K562 (cell line): ENCODE measurements around the gene ARHGAP42. TPM values are rescaled to one million over a fixed set of nuclear protein-coding genes. Genes with fewer than 3 reads are reported as not detected.
A peak's percentile ranks its signal among the peaks of the same experiment; 100 is the strongest.

ENCODE experiments used
- ATAC-seq: fragments of 200-7000 bp; cut with Tn5 transposase; 3 replicates; pipeline ENCODE4 v1.9.1; 2020; ENCODE audit warnings: moderate library complexity
- BruUV-seq: library from RNA; stranded (reverse); fragments of 400-500 nt; replicated peaks from 2 replicates; lab custom pipeline; 2021; lab: Mats Ljungman, UMichigan
- CTCF ChIA-PET: fragments of 300-600 bp; formaldehyde crosslinking; extraction: SDS; loops from one replicate; lab custom pipeline; 2021; ENCODE audit warnings: low intra/inter-chr PET ratio; lab: Yijun Ruan, JAX
- POLR2A ChIA-PET: fragments of 300-600, 350-650 bp; sonication (Branson Sonifier 250); formaldehyde crosslinking; extraction: SDS; loops from one replicate; lab custom pipeline; 2021; ENCODE audit warnings: antibody characterized with exemption, inconsistent platforms; lab: Yijun Ruan, JAX
- DNase-seq, 4 experiments: peaks; one replicate each; pipeline versions ENCODE4 v3.0.0 to v3.0.0-alpha.2; 2011 to 2018; ENCODE audit warnings: low spot score in 3 of 4, mixed read lengths in 3 of 4; ENCODE audit errors: extremely low read depth in 1 of 4
- FAIRE-seq: peaks from 2 replicates; lab custom pipeline; 2011; peaks lifted over from hg19 to GRCh38; lab: Jason Lieb, UNC
- H2AFZ ChIP-seq: 2 replicates; pipeline ENCODE4 v1.6.0; 2011; ENCODE audit warnings: low read depth, low read length, control low read depth, inconsistent platforms
- H3K27ac ChIP-seq: fragments of 200-600 bp; 3 replicates; pipeline ENCODE4 v1.8.0; 2011; ENCODE audit warnings: low read depth, mild to moderate bottlenecking, control low read depth, inconsistent platforms, low read length, moderate library complexity, mixed read lengths; ENCODE audit errors: extremely low read depth
- H3K27me3 ChIP-seq, 2 experiments: fragments of 300-600 bp in 1 of 2; 2 replicates in 1 of 2; 3 replicates in 1 of 2; pipeline versions ENCODE4 v1.6.0 to v1.8.0; 2011; ENCODE audit warnings: inconsistent platforms in 2 of 2, low read length in 2 of 2, mild to moderate bottlenecking in 1 of 2, mixed read lengths in 1 of 2, moderate library complexity in 1 of 2; ENCODE audit not compliant: control insufficient read depth in 2 of 2, insufficient read depth in 2 of 2
- H3K36me3 ChIP-seq: fragments of 300-600 bp; 3 replicates; pipeline ENCODE4 v1.8.0; 2011; ENCODE audit warnings: mild to moderate bottlenecking, low read length, inconsistent platforms; ENCODE audit not compliant: control insufficient read depth, insufficient read depth
- H3K4me1 ChIP-seq, 2 experiments: fragments of 200-600 bp in 1 of 2; replicated peaks in 1 of 2; 2 replicates in 1 of 2; 3 replicates in 1 of 2; pipeline versions ENCODE4 v1.5.1 to v1.8.0; 2011; ENCODE audit warnings: inconsistent platforms in 2 of 2, low read length in 2 of 2, mild to moderate bottlenecking in 1 of 2, mixed read lengths in 1 of 2, moderate library complexity in 1 of 2; ENCODE audit not compliant: control insufficient read depth in 2 of 2, insufficient read depth in 2 of 2
- H3K4me2 ChIP-seq: 2 replicates; pipeline ENCODE4 v1.6.1; 2011; ENCODE audit warnings: low read length, control low read depth, inconsistent platforms, mixed read lengths; ENCODE audit not compliant: insufficient read depth
- H3K4me3 ChIP-seq: fragments of 200-600 bp; sonication (generic), shearing (Covaris generic); 2 replicates; pipeline ENCODE4 v1.5.1; 2016; ENCODE audit warnings: control low read depth, inconsistent platforms
- H3K79me2 ChIP-seq: fragments of 200-600 bp; 3 replicates; pipeline ENCODE4 v1.8.0; 2011; ENCODE audit warnings: low read length, inconsistent platforms; ENCODE audit not compliant: control insufficient read depth, insufficient read depth
- H3K9ac ChIP-seq, 2 experiments: 2 replicates each; pipeline versions ENCODE4 v1.6.0 to v1.6.1; 2011; ENCODE audit warnings: low read depth in 2 of 2, low read length in 2 of 2, control low read depth in 1 of 2, inconsistent platforms in 1 of 2, mild to moderate bottlenecking in 1 of 2, mixed read lengths in 1 of 2; ENCODE audit not compliant: insufficient read depth in 1 of 2
- H3K9me1 ChIP-seq: one replicate; pipeline ENCODE4 v1.6.0; 2011; ENCODE audit warnings: inconsistent platforms, mild to moderate bottlenecking, low read length, moderate library complexity; ENCODE audit not compliant: control insufficient read depth, insufficient read depth
- H3K9me3 ChIP-seq: replicated peaks from 2 replicates; pipeline ENCODE4 v1.5.1; 2011; ENCODE audit warnings: low read depth, low read length, inconsistent platforms; ENCODE audit not compliant: control insufficient read depth, insufficient read depth
- H4K20me1 ChIP-seq: replicated peaks from 2 replicates; pipeline ENCODE4 v1.6.1; 2011; ENCODE audit warnings: low read length, inconsistent platforms, mixed read lengths; ENCODE audit not compliant: control insufficient read depth, insufficient read depth
- CBX8 ChIP-seq: fragments of 200-600 bp; sonication (generic); IDR thresholded peaks from 2 replicates; pipeline ENCODE4 v1.6.1; 2012; ENCODE audit warnings: borderline replicate concordance, mixed run types, low read depth, mild to moderate bottlenecking, moderate library complexity, mixed read lengths, low read length, control low read depth, inconsistent platforms; ENCODE audit not compliant: poor library complexity, severe bottlenecking; ENCODE audit errors: extremely low read depth
- FOXM1 ChIP-seq, 2 experiments: fragments of 450-650 bp in 1 of 2; sonication (generic) in 1 of 2; formaldehyde crosslinking in 1 of 2; IDR thresholded peaks; 2 replicates each; pipeline versions ENCODE4 v1.6.1 to v1.9.0; 2017 to 2022; ENCODE audit warnings: low read depth in 2 of 2, mild to moderate bottlenecking in 2 of 2, missing genetic modification reagents in 1 of 2, moderate library complexity in 1 of 2
- GMEB1 ChIP-seq: fragments of 250-450 bp; sonication (Bioruptor Pico); IDR thresholded peaks from 2 replicates; pipeline ENCODE4 v1.4.0; 2020; ENCODE audit warnings: mild to moderate bottlenecking
- HDAC6 ChIP-seq: IDR thresholded peaks from 2 replicates; pipeline ENCODE4 v1.6.1; 2012; ENCODE audit warnings: low read depth, mild to moderate bottlenecking, control low read depth, inconsistent platforms, low read length, moderate library complexity
- KLF10 ChIP-seq: fragments of 250-450 bp; sonication (Bioruptor Pico); IDR thresholded peaks from 2 replicates; pipeline ENCODE4 v1.6.1; 2021; ENCODE audit warnings: matching md5 sums
- MLX ChIP-seq, 2 experiments: fragments of 450-650 bp in 1 of 2; sonication (generic) in 1 of 2; formaldehyde crosslinking; conservative IDR thresholded peaks; 2 replicates each; pipeline versions ENCODE4 v1.4.0 to v1.8.1; 2020 to 2022; ENCODE audit warnings: mild to moderate bottlenecking in 1 of 2, missing genetic modification reagents in 1 of 2
- MTA1 ChIP-seq: fragments of 450-650 bp; IDR thresholded peaks from 2 replicates; pipeline ENCODE4 v1.6.1; 2017; ENCODE audit warnings: borderline replicate concordance
- NUFIP1 ChIP-seq: fragments of 450-650 bp; IDR thresholded peaks from 2 replicates; pipeline ENCODE4 v1.6.1; 2018; ENCODE audit not compliant: partially characterized antibody
- RAD21 ChIP-seq, 2 experiments: fragments of 250-450 bp in 1 of 2; fragments of 450-650 bp in 1 of 2; sonication (Bioruptor Pico) in 1 of 2; formaldehyde crosslinking in 1 of 2; IDR thresholded peaks in 1 of 2; conservative IDR thresholded peaks in 1 of 2; 2 replicates each; pipeline versions ENCODE4 v1.4.0 to v1.8.0; 2020 to 2022; ENCODE audit warnings: mild to moderate bottlenecking in 2 of 2, moderate library complexity in 1 of 2
- SREBF2 ChIP-seq: sonication (generic); formaldehyde crosslinking; IDR thresholded peaks from 2 replicates; pipeline ENCODE4 v1.4.0; 2020; ENCODE audit warnings: mild to moderate bottlenecking, missing genetic modification reagents
- ZNF121 ChIP-seq: sonication (generic); formaldehyde crosslinking; conservative IDR thresholded peaks from 2 replicates; pipeline ENCODE4 v1.8.0; 2022; ENCODE audit warnings: missing genetic modification reagents
- ZNF445 ChIP-seq: fragments of 250-450 bp; sonication (Bioruptor Pico); IDR thresholded peaks from 2 replicates; pipeline ENCODE4 v1.4.0; 2020; ENCODE audit warnings: low read depth, mild to moderate bottlenecking, moderate library complexity
- ZNF79 ChIP-seq: fragments of 250-450 bp; sonication (Bioruptor Pico); IDR thresholded peaks from 2 replicates; pipeline ENCODE4 v1.4.0; 2020; ENCODE audit warnings: low read depth, mild to moderate bottlenecking, moderate library complexity
- WGBS: fragments of 100-300 bp; shearing (Covaris generic); methylation state at CpG from one replicate; pipeline ENCODE4 v1.1.6; 2016; ENCODE audit warnings: low coverage, mixed read lengths; ENCODE audit not compliant: insufficient coverage; ENCODE audit errors: missing lambda C conversion rate; 5-methylcytosine and 5-hydroxymethylcytosine counted together
- in situ Hi-C: fragments of 300-500 bp; cut with MboI; formaldehyde crosslinking; loops from 4 replicates; pipeline ENCODE4 v1.15.0; 2018; ENCODE audit warnings: inconsistent platforms, mixed read lengths
- intact Hi-C: fragments of 100-400 bp; cut with micrococcal nuclease; formaldehyde crosslinking; loops from 2 replicates; pipeline ENCODE4 v1.14.2; 2022
- polyA plus RNA-seq, 8 experiments: library from polyadenylated mRNA; depleted of rRNA in 4 of 8; stranded (reverse) in 5 of 8; unstranded in 3 of 8; fragments of >200 nt; fragmentation: Nextera tagmentation in 2 of 8; fragmentation: Illumina TruSeq in 1 of 8; extraction: Ambion mirVana in 2 of 8; extraction: Trizol in 1 of 8; gene quantifications; 2 replicates each; pipeline versions ENCODE4 v1.2.1 to v1.2.3, GENCODE V29; 2011 to 2014; ENCODE audit warnings: inconsistent platforms in 1 of 8, missing spikeins in 1 of 8
- total RNA-seq, 7 experiments: library from RNA; depleted of rRNA in 6 of 7; stranded (reverse); fragments of >200 nt in 6 of 7; fragmentation: Illumina TruSeq in 2 of 7; extraction: Trizol in 2 of 7; gene quantifications; 2 replicates each; pipeline versions ENCODE4 v1.2.1 to v1.2.3, GENCODE V29; 2011 to 2021; ENCODE audit warnings: low replicate concordance in 1 of 7

Gene ARHGAP42
- total and polyA plus RNA-seq, 9 of the 15 experiments (the other 6 are each of a cell fraction or from before 2014, with no cell fraction given) = 0.95 to 6.1 (median 2.4) TPM

- H3K79me2 ChIP-seq = no peaks in the 10 kb centered on the region
- H2AFZ ChIP-seq = peak overlapping the region; percentile 68
- in situ Hi-C loops = no loop called here
- no peak overlapping the region for H3K4me2 ChIP-seq
- CTCF ChIA-PET = no interaction called here
- peak; percentile 59; the same call in 2 of the 3 replicates for ATAC-seq
- 10% methylated on average over 4 of the region's 4 CpGs for WGBS
- H3K27ac ChIP-seq = peak overlapping the region; percentile 21; the same call in 2 of the 3 replicates
- H3K36me3 ChIP-seq = no peaks in the 10 kb centered on the region; the same call in 1 of the 3 replicates
- no peak overlapping the region for H3K9ac ChIP-seq
- H3K9me1 ChIP-seq = no peaks in the 10 kb centered on the region
- peaks cover 2% of the 10 kb centered on the region; the same call in 1 of the 2 replicates for H3K9me3 ChIP-seq
- TF ChIP-seq MTA1 (no peak), CBX8 (no peak), FOXM1 (IDR thresholded peaks at IDR 0.05; ENCODE audit: low read depth) (no peak), FOXM1 (CRISPR knock-in tag; IDR thresholded peaks at IDR 0.05; ENCODE audit: low read depth) (no peak), GMEB1 (CRISPR knock-in tag) (no peak), RAD21 (CRISPR knock-in tag; conservative IDR thresholded peaks at IDR 0.05 in 1 of 2, IDR thresholded peaks at IDR 0.05 in 1 of 2) (no peak), HDAC6 (no peak), ZNF79 (CRISPR knock-in tag) (no peak), MLX (CRISPR knock-in tag; conservative IDR thresholded peaks at IDR 0.05) (no peak), ZNF121 (CRISPR knock-in tag) (no peak), SREBF2 (CRISPR knock-in tag) (no peak), NUFIP1 (no peak), KLF10 (CRISPR knock-in tag) (no peak), ZNF445 (CRISPR knock-in tag) (no peak)
- DNase-seq = no peak
- no peak overlapping the region for H3K4me3 ChIP-seq
- H3K27me3 ChIP-seq = no peaks in the 10 kb centered on the region
- no peak for FAIRE-seq
- no TSS peak for BruUV-seq
- intact Hi-C loops = no loop called here
- no peaks in the 10 kb centered on the region for H4K20me1 ChIP-seq
- POLR2A ChIA-PET = no interaction called here
- peaks cover 0 to 14% of the 10 kb centered on the region in 2 experiments; a peak in 2 of 5 replicates for H3K4me1 ChIP-seq
These were observed 183.1 kb downstream of the ARHGAP42 start for GRCh38 chr11:100870138-100870537.
